Heart right ventricle (tissue), 16 donors: Measurements from ENCODE around the gene MTERF4. TPM values are rescaled to one million over a fixed set of nuclear protein-coding genes. Genes with fewer than 3 reads are reported as not detected.

ENCODE experiments used
- ATAC-seq, 8 donors: fragments of 200-7000 bp; cut with Tn5 transposase; one replicate each; pipeline ENCODE4 v1.9.1; 2020; ENCODE audit warnings: mild to moderate bottlenecking in 8 of 8, moderate library complexity in 8 of 8, moderate number of reproducible peaks in 1 of 8
- DNase-seq, 2 donors: peaks; one replicate each; pipeline ENCODE4 v3.0.0-alpha.2; 2020
- H3K27ac ChIP-seq, 10 donors: fragments of 200-600 bp; sonication (generic) in 2 of 10; one replicate each; pipeline versions ENCODE4 v1.5.0 to v1.8.0; 2020 to 2022; ENCODE audit warnings: mild to moderate bottlenecking in 3 of 10
- H3K27me3 ChIP-seq, 7 donors: fragments of 200-600 bp; one replicate each; pipeline ENCODE4 v1.8.0; 2021 to 2022; ENCODE audit warnings: mild to moderate bottlenecking in 2 of 7
- H3K36me3 ChIP-seq, 9 donors: fragments of 200-600 bp; sonication (generic) in 1 of 9; one replicate each; pipeline versions ENCODE4 v1.5.0 to v1.8.0; 2020 to 2022; ENCODE audit warnings: mild to moderate bottlenecking in 2 of 9
- H3K4me1 ChIP-seq, 9 donors: fragments of 200-600 bp; sonication (generic) in 1 of 9; one replicate each; pipeline versions ENCODE4 v1.5.0 to v1.8.0; 2020 to 2022; ENCODE audit warnings: mild to moderate bottlenecking in 4 of 9
- H3K4me3 ChIP-seq, 10 donors: fragments of 200-600 bp; sonication (generic) in 2 of 10; one replicate each; pipeline versions ENCODE4 v1.5.0 to v1.8.0; 2020 to 2022; ENCODE audit warnings: mild to moderate bottlenecking in 7 of 10, moderate library complexity in 2 of 10
- H3K9me3 ChIP-seq, 11 donors: fragments of 200-600 bp in 10 of 11; sonication (generic) in 2 of 11; one replicate each; pipeline versions ENCODE4 v1.5.0 to v1.8.0; 2013 to 2022; ENCODE audit warnings: mild to moderate bottlenecking in 2 of 11, control low read depth in 1 of 11, moderate library complexity in 1 of 11
- CTCF ChIP-seq, 9 donors: fragments of 200-600 bp; sonication (generic) in 2 of 9; IDR thresholded peaks; one replicate each; pipeline versions ENCODE4 v1.5.0 to v1.8.0; 2021 to 2022; ENCODE audit warnings: antibody characterized with exemption in 9 of 9, mild to moderate bottlenecking in 5 of 9, moderate library complexity in 1 of 9
- WGBS, 2 donors: extraction: QIAGEN DNeasy Blood & Tissue Kit; methylation state at CpG; one replicate each; pipeline ENCODE4 v1.1.7; 2013; ENCODE audit warnings: inconsistent platforms in 1 of 2; 5-methylcytosine and 5-hydroxymethylcytosine counted together
- intact Hi-C, 10 donors: fragments of 100-400 bp; cut with DNase I; formaldehyde crosslinking; loops; one replicate each; pipeline versions ENCODE4 v1.11.1 to v1.14.2; 2022
- polyA plus RNA-seq, 2 donors: library from polyadenylated mRNA; stranded (reverse); fragments of 200-250 nt; gene quantifications; one replicate each; pipeline ENCODE4 v1.2.3, GENCODE V29; 2013
- total RNA-seq, 10 donors: library from RNA; stranded (reverse); fragmentation: NEBNext Ultra II Directional in 3 of 10; extraction: Animal tissue kit (Norgen Biotek cat#: 25700) in 3 of 10; gene quantifications; one replicate each; pipeline versions ENCODE4 v1.2.1 to v1.2.4, GENCODE V29; 2021 to 2023
- donor health status: Arrhythmogenic right ventricular cardiomyopathy.
- donor health status: ischemic (EF 13 %, LVEDD 7.1; RV severe dilation, severe dysfunction).
- donor health status: healthy with polysubstance abuse.
- donor health status: DM: no; HTN: yes; CAD: no.
- donor health status: DM: no; HTN: no; CAD: no.
- donor health status: ischemic (EF 25% LVEDD 6.9; RV normal size, moderate dysfunction).
- donor health status: ischemic (EF 25% LVEDD 5.7; RV mildly dilated, moderate dysfunction).
- donor health status: healthy.
- donor health status: DM: yes; HTN: yes; CAD: no.
- donor health status: Ischemic cardiomyopathy.
- donor health status: ischemic (EF 35%, LVEDD 5.7; RV mildly dilated, moderate dysfunction).
- donor health status: nonischemic (EF 11% LVEDD 7.7; RV severe dilation, severe dysfunction).
- donor health status: DM: yes; HTN: yes; CAD: no.
- donor health status: PGD.
- donor health status: ischemic (EF 29% LVEDD 5.4; RV normal size, mild dysfunction).
- donor health status: nonischemic (EF 23%, LVEDD 6.1; RV moderate dilation, normal function).

The MTERF4 gene
- total and polyA plus RNA-seq, 12 donors: 18.5 to 27.1 (median 23.1) TPM

GRCh38 chr2:241133436-241133820, 31.3 kb upstream of the MTERF4 start:
- Histone ChIP-seq H3K27me3 (no peaks in the 10 kb centered on the region), H3K9me3 (no peaks in the 10 kb centered on the region), H3K4me3 (no peak overlapping the region), H3K27ac (no peak overlapping the region), H3K4me1 (no peaks in the 10 kb centered on the region), H3K36me3 (peaks cover 0 to 11% (median 0%) of the 10 kb centered on the region in 9 donors)
- intact Hi-C loops: no loop called here
- no peak for ATAC-seq
- DNase-seq: no peak
- TF ChIP-seq CTCF (IDR thresholded peaks at IDR 0.05): no peak
- WGBS, 2 donors: 97 to 98% methylated on average over 10 of the region's 10 CpGs

DNA sequence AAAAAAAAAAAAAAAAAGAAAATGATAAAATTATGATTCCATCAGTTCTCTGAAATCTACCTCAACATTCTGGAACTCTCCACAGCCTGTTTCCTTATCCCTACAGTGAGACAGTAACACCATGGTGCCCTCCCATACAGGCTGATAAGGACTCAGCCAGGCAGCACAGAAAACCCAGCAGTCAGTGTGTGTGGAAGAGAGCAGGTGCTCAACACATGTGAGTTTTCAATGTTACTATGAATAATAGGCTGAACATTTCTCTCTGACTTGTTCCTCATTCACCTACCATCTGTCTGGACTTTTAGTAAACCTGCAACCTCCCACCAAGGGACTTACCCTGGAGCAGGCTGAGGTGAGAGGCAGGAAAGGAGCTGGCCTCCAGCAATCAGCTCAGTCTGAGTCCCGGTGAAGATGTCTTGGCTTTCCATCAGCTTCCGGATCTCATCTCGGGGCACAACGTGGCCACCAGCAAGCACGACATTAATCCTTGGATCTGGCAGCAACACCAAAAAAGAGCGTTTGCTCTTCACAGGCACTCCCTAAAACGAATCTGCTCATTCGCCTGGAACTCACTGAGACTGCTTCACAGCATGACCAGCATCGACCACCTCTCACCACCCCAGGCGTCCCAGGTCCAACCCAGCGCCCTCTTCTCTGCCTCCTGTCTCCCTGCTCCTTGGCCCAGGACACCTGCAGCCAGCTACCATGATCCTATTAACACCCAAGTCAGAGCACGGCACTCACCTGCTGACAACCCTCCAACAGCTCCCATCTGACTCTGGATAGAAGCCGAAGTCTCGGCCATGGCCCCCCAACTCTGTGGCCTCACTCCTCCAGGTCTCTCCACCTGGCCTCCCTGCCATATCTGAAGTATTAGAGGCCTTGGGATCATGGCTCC, 30.7 kb upstream of the MTERF4 start:
- H3K4me1 ChIP-seq: no peaks in the 10 kb centered on the region
- intact Hi-C loops: no loop called here
- ATAC-seq (no peak), DNase-seq (no peak)
- no peaks in the 10 kb centered on the region for H3K27me3 ChIP-seq
- no peak overlapping the region for H3K4me3 ChIP-seq
- H3K27ac ChIP-seq: no peak overlapping the region
- no peak for TF ChIP-seq CTCF (IDR thresholded peaks at IDR 0.05)
- 95% methylated on average over 14 of the region's 14 CpGs for WGBS, 2 donors
- no peaks in the 10 kb centered on the region for H3K9me3 ChIP-seq
- peaks cover 0 to 9% (median 0%) of the 10 kb centered on the region in 9 donors for H3K36me3 ChIP-seq

DNA sequence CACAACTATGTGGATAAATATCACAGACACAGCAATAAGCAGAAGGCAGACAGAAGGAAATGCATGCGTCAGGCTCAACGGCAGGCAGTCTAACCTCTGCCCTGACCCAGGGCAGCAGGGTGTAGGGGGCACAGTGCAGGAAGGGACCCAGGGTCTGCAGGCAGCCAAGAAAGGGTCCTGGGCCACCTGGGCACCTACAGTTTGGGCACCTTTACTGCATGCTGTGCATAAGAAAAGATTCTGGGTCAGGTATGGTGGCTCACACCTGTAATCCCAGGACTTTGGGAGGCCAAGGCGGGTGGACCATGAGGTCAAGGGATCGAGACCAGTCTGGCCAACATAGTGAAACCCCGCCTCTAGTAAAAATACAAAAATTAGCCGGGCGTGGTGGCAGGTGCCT, 29.4 kb upstream of the MTERF4 start:
- intact Hi-C loops: no loop called here
- no peaks in the 10 kb centered on the region for H3K27me3 ChIP-seq
- 88 to 96% methylated on average over 7 of the region's 7 CpGs for WGBS, 2 donors
- no peak for TF ChIP-seq CTCF (IDR thresholded peaks at IDR 0.05)
- H3K4me3 ChIP-seq: no peak overlapping the region
- ATAC-seq (no peak), DNase-seq (no peak)
- H3K27ac ChIP-seq: no peak overlapping the region
- H3K9me3 ChIP-seq: no peaks in the 10 kb centered on the region
- H3K36me3 ChIP-seq: peaks cover 0 to 4% (median 0%) of the 10 kb centered on the region in 9 donors
- H3K4me1 ChIP-seq: no peaks in the 10 kb centered on the region

GRCh38 chr2:241130316-241130715, 28.2 kb upstream of the MTERF4 start:
- H3K9me3 ChIP-seq: no peaks in the 10 kb centered on the region
- H3K4me3 ChIP-seq: no peak overlapping the region
- WGBS, 2 donors: 93 to 95% methylated on average over 16 of the region's 16 CpGs
- DNase-seq (no peak), ATAC-seq (no peak)
- no peak for TF ChIP-seq CTCF (IDR thresholded peaks at IDR 0.05)
- no peak overlapping the region for H3K27ac ChIP-seq
- intact Hi-C loops: no loop called here
- no peaks in the 10 kb centered on the region for H3K4me1 ChIP-seq
- no peaks in the 10 kb centered on the region for H3K27me3 ChIP-seq
- peaks cover 0 to 8% (median 0%) of the 10 kb centered on the region in 9 donors for H3K36me3 ChIP-seq
